Left ventricle myocardium inferior (tissue), 1 donor: Measurements from ENCODE around the gene BTD. TPM values are rescaled to one million over a fixed set of nuclear protein-coding genes. Genes with fewer than 3 reads are reported as not detected.
"Not testable (repeated sequence)": the region's sequence is repeated elsewhere in the genome, so short reads cannot be mapped to it uniquely, and the experiment has no call there.

ENCODE experiments used
- DNase-seq: peaks from one replicate; pipeline ENCODE4 v3.0.0-alpha.2; 2020
- H3K27ac ChIP-seq: fragments of 200-600 bp; replicated peaks from 2 replicates; pipeline ENCODE4 v1.8.0; 2021
- H3K27me3 ChIP-seq: fragments of 200-600 bp; 2 replicates; pipeline ENCODE4 v1.8.0; 2021; ENCODE audit warnings: low read depth
- H3K36me3 ChIP-seq: fragments of 200-600 bp; 2 replicates; pipeline ENCODE4 v1.8.0; 2021
- H3K4me1 ChIP-seq: fragments of 200-600 bp; 2 replicates; pipeline ENCODE4 v1.8.0; 2021
- H3K4me3 ChIP-seq: fragments of 200-600 bp; 2 replicates; pipeline ENCODE4 v1.8.0; 2021; ENCODE audit warnings: mild to moderate bottlenecking, moderate library complexity
- H3K9me3 ChIP-seq: fragments of 200-600 bp; replicated peaks from 2 replicates; pipeline ENCODE4 v1.8.0; 2021
- intact Hi-C: fragments of 100-400 bp; cut with micrococcal nuclease; formaldehyde crosslinking; loops from one replicate; pipeline ENCODE4 v1.11.0; 2022
- total RNA-seq: library from RNA; stranded (reverse); fragmentation: NEBNext Ultra II Directional; extraction: Animal tissue kit (Norgen Biotek cat#: 25700); gene quantifications from one replicate; pipeline ENCODE4 v1.2.1, GENCODE V29; 2021
- TF ChIP-seq, protein P1 (sequence below): fragments of 200-600 bp; IDR thresholded peaks from 2 replicates; pipeline ENCODE4 v1.8.0; 2021; ENCODE audit warnings: antibody characterized with exemption, mild to moderate bottlenecking, borderline replicate concordance
- donor health status: DM: no; HTN: yes; CAD: no; lungs with severe emphysema.

BTD gene
- total RNA-seq, 1 donor from 2014 or later, result 9.2 TPM

DNA sequence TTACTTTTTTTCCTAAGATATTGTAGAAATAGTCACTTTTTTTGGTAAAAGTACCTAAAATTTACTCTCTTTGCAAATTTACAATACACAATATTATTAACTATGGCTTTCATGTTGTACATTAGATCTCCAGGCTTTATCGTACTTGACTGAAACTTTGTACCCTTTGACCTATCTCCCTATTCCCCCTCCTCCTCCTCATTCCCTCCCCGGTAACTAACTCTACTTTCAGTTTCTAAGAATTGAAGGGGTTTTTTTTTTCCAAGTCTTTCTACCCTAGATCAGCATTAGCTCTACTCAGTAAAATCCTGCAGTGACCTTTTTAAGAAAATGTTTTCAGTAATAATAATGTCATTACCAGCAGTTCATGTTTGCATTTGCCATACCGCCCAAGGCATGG lies 10.3 kb upstream of the BTD start:
- Histone ChIP-seq H3K27me3 (no peaks in the 10 kb centered on the region), H3K27ac (no peak overlapping the region), H3K9me3 (no peaks in the 10 kb centered on the region), H3K4me3 (no peak overlapping the region), H3K4me1 (no peaks in the 10 kb centered on the region), H3K36me3 (peaks cover 77% of the 10 kb centered on the region)
- TF ChIP-seq, protein P1, sequence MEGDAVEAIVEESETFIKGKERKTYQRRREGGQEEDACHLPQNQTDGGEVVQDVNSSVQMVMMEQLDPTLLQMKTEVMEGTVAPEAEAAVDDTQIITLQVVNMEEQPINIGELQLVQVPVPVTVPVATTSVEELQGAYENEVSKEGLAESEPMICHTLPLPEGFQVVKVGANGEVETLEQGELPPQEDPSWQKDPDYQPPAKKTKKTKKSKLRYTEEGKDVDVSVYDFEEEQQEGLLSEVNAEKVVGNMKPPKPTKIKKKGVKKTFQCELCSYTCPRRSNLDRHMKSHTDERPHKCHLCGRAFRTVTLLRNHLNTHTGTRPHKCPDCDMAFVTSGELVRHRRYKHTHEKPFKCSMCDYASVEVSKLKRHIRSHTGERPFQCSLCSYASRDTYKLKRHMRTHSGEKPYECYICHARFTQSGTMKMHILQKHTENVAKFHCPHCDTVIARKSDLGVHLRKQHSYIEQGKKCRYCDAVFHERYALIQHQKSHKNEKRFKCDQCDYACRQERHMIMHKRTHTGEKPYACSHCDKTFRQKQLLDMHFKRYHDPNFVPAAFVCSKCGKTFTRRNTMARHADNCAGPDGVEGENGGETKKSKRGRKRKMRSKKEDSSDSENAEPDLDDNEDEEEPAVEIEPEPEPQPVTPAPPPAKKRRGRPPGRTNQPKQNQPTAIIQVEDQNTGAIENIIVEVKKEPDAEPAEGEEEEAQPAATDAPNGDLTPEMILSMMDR, result no peak
- no peak for DNase-seq
- intact Hi-C loops, result no loop called here

DNA sequence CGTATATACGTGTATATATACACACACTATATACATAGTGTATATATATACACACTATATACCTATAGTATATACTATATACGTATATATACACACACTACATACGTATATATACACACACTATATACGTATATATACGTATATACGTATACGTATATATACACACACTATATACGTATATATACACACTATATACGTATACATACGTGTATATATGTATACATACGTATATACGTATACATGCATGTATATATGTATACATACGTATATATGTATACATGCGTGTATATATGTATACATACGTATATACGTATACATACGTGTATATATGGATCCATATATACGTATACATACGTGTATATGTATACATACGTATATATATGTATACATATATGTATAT lies 9.6 kb upstream of the BTD start:
- peaks cover 74% of the 10 kb centered on the region for H3K36me3 ChIP-seq

DNA sequence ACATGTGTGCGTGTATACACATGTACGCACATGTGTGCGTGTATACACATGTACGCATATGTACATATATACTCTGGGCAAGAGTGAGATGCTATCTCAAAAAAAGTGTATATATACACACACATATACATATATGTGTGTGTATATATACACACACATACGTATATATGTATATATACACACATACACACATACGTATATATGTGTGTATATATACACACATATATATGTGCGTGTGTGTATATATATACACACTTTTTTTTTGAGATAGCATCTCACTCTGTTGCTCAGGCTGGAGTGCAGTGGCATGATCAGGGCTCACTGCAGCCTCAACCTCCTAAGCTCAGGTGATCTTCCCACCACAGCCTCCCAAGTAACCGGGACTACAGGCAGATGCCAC lies 8.6 kb upstream of the BTD start:
- TF ChIP-seq, protein P1, result no peak
- peaks cover 78% of the 10 kb centered on the region for H3K36me3 ChIP-seq

More for the DNA sequence above, 9.6 kb upstream of the BTD start:
- TF ChIP-seq, protein P1, result no peak
- H3K4me3 ChIP-seq, result no peak overlapping the region
- H3K9me3 ChIP-seq, result no peaks in the 10 kb centered on the region
- DNase-seq, result no peak
- intact Hi-C loops, result no loop called here
- no peaks in the 10 kb centered on the region for H3K4me1 ChIP-seq
- H3K27ac ChIP-seq, result no peak overlapping the region
- H3K27me3 ChIP-seq, result no peaks in the 10 kb centered on the region

DNA sequence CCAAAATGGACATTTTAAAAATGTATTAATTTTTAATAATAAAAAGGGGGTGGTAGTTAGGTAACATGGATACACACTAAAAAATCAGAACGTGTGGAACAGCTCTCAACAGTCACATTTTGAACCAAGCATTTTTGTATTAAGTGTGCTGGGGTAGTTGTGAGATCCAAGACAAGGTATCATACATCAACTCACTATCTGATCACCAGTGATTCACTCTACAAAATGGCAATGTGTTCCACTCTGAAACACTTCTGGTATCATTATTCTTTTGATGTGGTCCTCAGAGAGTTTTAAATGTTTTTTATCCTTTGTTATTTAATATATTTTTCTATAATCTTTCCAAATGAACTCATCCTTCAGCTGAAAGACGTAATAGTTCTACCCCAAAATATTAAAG lies 5.6 kb upstream of the BTD start:
- Histone ChIP-seq H3K27ac (no peak overlapping the region), H3K36me3 (peaks cover 70% of the 10 kb centered on the region), H3K4me1 (peaks cover 13% of the 10 kb centered on the region), H3K27me3 (no peaks in the 10 kb centered on the region), H3K9me3 (no peaks in the 10 kb centered on the region), H3K4me3 (no peak overlapping the region)
- no peak for DNase-seq
- TF ChIP-seq, protein P1, result no peak
- intact Hi-C loops, result no loop called here

More for the DNA sequence above, 8.6 kb upstream of the BTD start:
- no peaks in the 10 kb centered on the region for H3K27me3 ChIP-seq
- no peak overlapping the region for H3K27ac ChIP-seq
- no peak overlapping the region for H3K4me3 ChIP-seq
- no peaks in the 10 kb centered on the region for H3K4me1 ChIP-seq
- no peak for DNase-seq
- intact Hi-C loops, result no loop called here
- H3K9me3 ChIP-seq, result no peaks in the 10 kb centered on the region

DNA sequence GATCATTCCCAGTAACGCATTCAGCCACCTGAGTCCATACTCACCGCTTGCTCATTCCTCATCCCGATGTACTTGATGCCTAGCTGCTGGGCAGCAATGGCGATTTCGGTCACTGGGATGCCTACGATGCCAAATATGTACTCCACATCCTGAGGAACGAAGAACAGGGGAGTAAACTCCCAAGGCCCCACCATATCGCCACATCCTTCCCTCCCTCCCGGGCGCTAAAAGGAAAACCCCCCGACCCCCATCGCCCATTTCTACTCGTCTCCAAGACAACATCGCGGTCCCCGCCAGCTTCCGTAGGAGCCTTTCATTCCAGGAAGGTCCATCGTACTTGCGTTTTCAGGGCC lies 523 bp upstream of the BTD start:
- intact Hi-C loops, result no loop called here
- H3K4me3 ChIP-seq, result peak overlapping the region; percentile 87
- H3K27ac ChIP-seq, result peak overlapping the region; percentile 88
- no peaks in the 10 kb centered on the region for H3K27me3 ChIP-seq
- no peaks in the 10 kb centered on the region for H3K9me3 ChIP-seq
- DNase-seq, result no peak
- peaks cover 27% of the 10 kb centered on the region for H3K4me1 ChIP-seq
- TF ChIP-seq, protein P1, result no peak
- H3K36me3 ChIP-seq, result peaks cover 36% of the 10 kb centered on the region

DNA sequence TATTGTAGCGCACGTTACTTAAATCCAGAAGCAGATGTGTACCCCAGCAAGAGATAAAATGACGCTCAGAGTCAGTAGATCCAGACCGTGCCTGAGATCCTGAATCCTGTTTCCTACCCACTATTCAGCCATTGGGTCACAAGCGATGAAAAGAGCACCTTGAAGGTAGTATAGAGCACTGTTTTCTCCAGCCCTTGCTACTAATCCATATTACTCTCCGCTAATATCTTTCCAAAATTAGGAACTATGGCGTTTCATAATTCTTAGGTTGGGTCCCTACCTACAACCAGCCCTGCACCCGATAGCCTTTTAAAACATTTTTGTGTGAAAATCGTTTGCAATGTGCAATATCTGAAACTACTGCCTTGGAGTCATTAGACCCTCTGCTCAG lies 596 bp downstream of the BTD start:
- intact Hi-C loops, result no loop called here
- Histone ChIP-seq H3K4me3 (peak overlapping the region; percentile 87), H3K27me3 (no peaks in the 10 kb centered on the region), H3K9me3 (no peaks in the 10 kb centered on the region), H3K27ac (peak overlapping the region; percentile 88), H3K4me1 (peaks cover 38% of the 10 kb centered on the region), H3K36me3 (peaks cover 29% of the 10 kb centered on the region)
- DNase-seq, result no peak
- TF ChIP-seq, protein P1, result no peak

DNA sequence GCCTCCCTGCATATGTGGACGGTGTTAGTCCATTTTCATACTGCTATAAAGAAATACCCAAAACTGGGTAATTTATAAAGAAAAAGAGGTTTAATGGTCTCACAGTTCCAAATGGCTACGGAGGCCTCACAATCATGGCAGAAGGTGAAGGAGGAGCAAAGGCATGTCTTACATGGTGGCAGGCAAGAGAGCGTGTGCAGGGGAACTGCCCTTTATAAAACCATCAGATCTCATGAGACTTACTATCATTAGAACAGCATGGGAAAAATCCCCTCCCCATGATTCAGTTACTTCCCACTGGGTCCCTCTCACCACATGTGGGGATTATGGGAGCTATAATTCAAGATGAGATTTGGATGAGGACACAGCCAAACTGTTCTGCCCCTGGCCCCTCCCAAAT lies 1.3 kb downstream of the BTD start:
- DNase-seq, H3K27me3 ChIP-seq, intact Hi-C loops, H3K9me3 ChIP-seq, H3K27ac ChIP-seq: not testable (repeated sequence)
- H3K4me3 ChIP-seq, result peak overlapping the region; percentile 87
- H3K36me3 ChIP-seq, result peaks cover 23% of the 10 kb centered on the region
- peaks cover 43% of the 10 kb centered on the region for H3K4me1 ChIP-seq

DNA sequence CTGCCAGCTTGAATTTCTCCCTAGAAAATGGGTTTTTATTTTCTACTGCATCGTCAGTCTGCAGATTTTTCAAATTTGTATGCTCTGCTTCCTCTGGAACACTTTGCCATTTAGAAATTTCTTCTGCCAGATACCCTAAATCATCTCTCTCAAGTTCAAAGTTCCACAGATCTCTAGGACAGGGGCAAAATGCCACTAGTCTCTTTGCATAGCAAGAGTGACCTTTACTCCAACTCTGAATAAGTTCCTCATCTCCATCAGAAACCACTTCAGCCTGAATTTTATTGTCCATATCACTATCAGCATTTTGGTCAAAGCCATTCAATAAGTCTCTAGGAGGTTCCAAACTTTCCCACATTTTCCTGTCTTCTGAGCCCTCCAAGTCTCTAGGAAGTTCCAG lies 3.0 kb downstream of the BTD start:
- H3K27ac ChIP-seq, H3K36me3 ChIP-seq, intact Hi-C loops, DNase-seq, H3K9me3 ChIP-seq, H3K4me3 ChIP-seq, H3K27me3 ChIP-seq: not testable (repeated sequence)
- H3K4me1 ChIP-seq, result peaks cover 49% of the 10 kb centered on the region
